ENCODE data around the gene GRIK3.

GRCh38 chr1:36971852-36972618, 62.3 kb downstream of the GRIK3 start:
- TF ChIP-seq CTCF (IDR thresholded peaks at IDR 0.05) (no peak), POLR2A (IDR thresholded peaks at IDR 0.05) (no peak)
